HG03139 (cell line): ENCODE measurements around the gene FAM83C.

Source experiments
- ATAC-seq: cut with Tn5 transposase; IDR thresholded peaks from one replicate; pipeline ENCODE4 v1.9.1; 2021; ENCODE audit not compliant: unreplicated experiment

FAM83C gene

GRCh38 chr20:35300469-35301262 is 8.4 kb upstream of the FAM83C start:
- no peak for ATAC-seq

- ATAC-seq: no peak
Observed at GRCh38 chr20:35299780-35300179, 7.6 kb upstream of the FAM83C start.

- ATAC-seq: no peak
Observed at GRCh38 chr20:35298264-35298663, 6.0 kb upstream of the FAM83C start.

GRCh38 chr20:35297740-35298139 is 5.5 kb upstream of the FAM83C start:
- no peak for ATAC-seq

GRCh38 chr20:35297155-35297554 is 4.9 kb upstream of the FAM83C start:
- no peak for ATAC-seq

- ATAC-seq: no peak
Observed at GRCh38 chr20:35296101-35296554, 3.9 kb upstream of the FAM83C start.

GRCh38 chr20:35295674-35296073 is 3.4 kb upstream of the FAM83C start:
- no peak for ATAC-seq

GRCh38 chr20:35295058-35295457 is 2.8 kb upstream of the FAM83C start:
- no peak for ATAC-seq

GRCh38 chr20:35294293-35294685 is 2.1 kb upstream of the FAM83C start:
- no peak for ATAC-seq

- no peak for ATAC-seq
Observed at GRCh38 chr20:35293303-35294292, 1.4 kb upstream of the FAM83C start.

GRCh38 chr20:35292504-35293285 is 470 bp upstream of the FAM83C start:
- no peak for ATAC-seq

- no peak for ATAC-seq
Observed at GRCh38 chr20:35290887-35291417, 1.3 kb downstream of the FAM83C start.

GRCh38 chr20:35290186-35290886 is 1.9 kb downstream of the FAM83C start:
- no peak for ATAC-seq

- no peak for ATAC-seq
Observed at GRCh38 chr20:35288325-35289060, 3.7 kb downstream of the FAM83C start.

- no peak for ATAC-seq
Observed at GRCh38 chr20:35287509-35288324, 4.5 kb downstream of the FAM83C start.

GRCh38 chr20:35286899-35287508 is 5.2 kb downstream of the FAM83C start:
- ATAC-seq: no peak

- no peak for ATAC-seq
Observed at GRCh38 chr20:35286077-35286898, 5.9 kb downstream of the FAM83C start.

GRCh38 chr20:35285806-35286076 is 6.5 kb downstream of the FAM83C start:
- ATAC-seq: no peak
